GM12872 (cell line): ENCODE results near the gene PIGH.

Experiments used
- CTCF ChIP-seq: IDR thresholded peaks from 3 replicates; pipeline ENCODE4 v1.5.1; 2011; ENCODE audit warnings: low read depth, mild to moderate bottlenecking, low read length, moderate library complexity; ENCODE audit not compliant: insufficient read depth

PIGH gene

GRCh38 chr14:67576216-67576955 is 23.7 kb downstream of the PIGH start:
- no peak for TF ChIP-seq CTCF

GRCh38 chr14:67575684-67576083 is 24.4 kb downstream of the PIGH start:
- no peak for TF ChIP-seq CTCF

- TF ChIP-seq CTCF, result no peak
Observed at GRCh38 chr14:67574806-67575205, 25.3 kb downstream of the PIGH start.

GRCh38 chr14:67574156-67574555 is 25.9 kb downstream of the PIGH start:
- no peak for TF ChIP-seq CTCF

- no peak for TF ChIP-seq CTCF
Observed at GRCh38 chr14:67573228-67574010, 26.6 kb downstream of the PIGH start.

GRCh38 chr14:67572608-67573007 is 27.5 kb downstream of the PIGH start:
- TF ChIP-seq CTCF, result no peak

- no peak for TF ChIP-seq CTCF
Observed at GRCh38 chr14:67571991-67572323, 28.1 kb downstream of the PIGH start.
